Peyer's patch (tissue), 4 donors: Measurements from ENCODE around the gene RIPPLY3. TPM values are rescaled to one million over a fixed set of nuclear protein-coding genes. Genes with fewer than 3 reads are reported as not detected.

Source experiments
- DNase-seq, 3 donors: peaks; one replicate each; pipeline ENCODE4 v3.0.0-alpha.2; 2017 to 2019
- H3K27ac ChIP-seq, 4 donors: fragments of 200-600 bp; sonication (generic); one replicate each; pipeline ENCODE4 v1.5.1; 2016 to 2019
- H3K27me3 ChIP-seq, 2 donors: fragments of 200-600 bp; sonication (generic); one replicate each; pipeline ENCODE4 v1.5.1; 2019
- H3K36me3 ChIP-seq, 3 donors: fragments of 200-600 bp; sonication (generic); one replicate each; pipeline ENCODE4 v1.5.1; 2016 to 2019
- H3K4me1 ChIP-seq, 4 donors: fragments of 200-600 bp; sonication (generic); one replicate each; pipeline ENCODE4 v1.5.1; 2016 to 2019
- H3K4me3 ChIP-seq, 4 donors: fragments of 200-600 bp; sonication (generic); 1 replicate in 3 of 4; 2 replicates in 1 of 4; pipeline ENCODE4 v1.5.1; 2016 to 2019; ENCODE audit warnings: mild to moderate bottlenecking in 1 of 4
- H3K9me3 ChIP-seq, 4 donors: fragments of 200-600 bp; sonication (generic); one replicate each; pipeline ENCODE4 v1.5.1; 2016 to 2019; ENCODE audit warnings: mild to moderate bottlenecking in 1 of 4
- POLR2A ChIP-seq, 2 donors: fragments of 450-650 bp; IDR thresholded peaks; one replicate each; pipeline ENCODE4 v1.5.1; 2017; ENCODE audit warnings: antibody characterized with exemption in 2 of 2, mild to moderate bottlenecking in 2 of 2, moderate library complexity in 2 of 2
- small RNA-seq, 2 donors: library from RNA; depleted of rRNA; stranded (forward); fragments of <200 nt; gene quantifications; one replicate each; pipeline ENCODE3, GENCODE V24; 2016
- total RNA-seq, 4 donors: library from RNA; depleted of rRNA; stranded (reverse); fragments of >200 nt; gene quantifications; one replicate each; pipeline ENCODE4 v1.1.0, GENCODE V29; 2016
- TF ChIP-seq, protein P1 (sequence below), 6 experiments: fragments of 450-650 bp in 4 of 6; fragments of 200-600 bp in 2 of 6; sonication (generic) in 1 of 6; IDR thresholded peaks; one replicate each; pipeline ENCODE4 v1.5.1; 2017 to 2019; ENCODE audit warnings: antibody characterized with exemption in 6 of 6, mild to moderate bottlenecking in 3 of 6, moderate library complexity in 1 of 6

Gene RIPPLY3
- total RNA-seq, 4 donors from 2014 or later: 0.54 to 3.3 TPM; not detected in 2

DNA sequence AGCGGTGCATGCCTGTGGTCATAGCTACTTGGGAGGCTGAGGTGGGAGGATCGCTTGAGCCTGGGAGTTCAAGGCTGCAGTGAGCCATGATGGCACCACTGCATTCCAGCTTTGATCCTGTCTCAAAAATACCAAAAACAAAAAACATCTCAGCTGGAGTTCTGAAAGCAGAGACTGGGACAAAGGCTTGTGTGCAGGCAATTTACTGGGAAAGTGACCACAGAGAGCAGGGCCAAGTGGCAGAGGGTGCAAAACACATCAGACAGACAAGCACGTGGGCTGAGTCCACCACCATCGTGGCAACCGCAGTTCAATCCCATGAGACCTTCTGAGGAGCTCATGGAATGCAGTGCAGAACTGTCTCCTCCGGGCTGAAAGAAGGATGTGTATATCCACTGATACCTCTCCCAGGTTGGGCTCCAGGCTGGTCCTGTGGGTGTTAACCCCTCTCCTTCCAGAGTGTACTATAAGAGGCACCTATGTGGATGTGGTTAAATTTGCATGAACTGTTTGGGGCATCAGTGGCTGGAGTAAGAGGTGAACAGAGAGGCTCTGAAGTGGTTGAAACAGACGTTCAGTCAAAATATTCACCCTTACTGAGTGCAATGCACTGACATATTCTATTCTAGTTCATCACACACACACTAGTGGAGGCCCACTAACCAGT is 55.6 kb downstream of the RIPPLY3 start:
- DNase-seq: no peak
- no peak overlapping the region for H3K4me3 ChIP-seq
- no peaks in the 10 kb centered on the region for H3K36me3 ChIP-seq
- no peaks in the 10 kb centered on the region for H3K9me3 ChIP-seq
- H3K27me3 ChIP-seq: no peaks in the 10 kb centered on the region
- TF ChIP-seq, protein P1, sequence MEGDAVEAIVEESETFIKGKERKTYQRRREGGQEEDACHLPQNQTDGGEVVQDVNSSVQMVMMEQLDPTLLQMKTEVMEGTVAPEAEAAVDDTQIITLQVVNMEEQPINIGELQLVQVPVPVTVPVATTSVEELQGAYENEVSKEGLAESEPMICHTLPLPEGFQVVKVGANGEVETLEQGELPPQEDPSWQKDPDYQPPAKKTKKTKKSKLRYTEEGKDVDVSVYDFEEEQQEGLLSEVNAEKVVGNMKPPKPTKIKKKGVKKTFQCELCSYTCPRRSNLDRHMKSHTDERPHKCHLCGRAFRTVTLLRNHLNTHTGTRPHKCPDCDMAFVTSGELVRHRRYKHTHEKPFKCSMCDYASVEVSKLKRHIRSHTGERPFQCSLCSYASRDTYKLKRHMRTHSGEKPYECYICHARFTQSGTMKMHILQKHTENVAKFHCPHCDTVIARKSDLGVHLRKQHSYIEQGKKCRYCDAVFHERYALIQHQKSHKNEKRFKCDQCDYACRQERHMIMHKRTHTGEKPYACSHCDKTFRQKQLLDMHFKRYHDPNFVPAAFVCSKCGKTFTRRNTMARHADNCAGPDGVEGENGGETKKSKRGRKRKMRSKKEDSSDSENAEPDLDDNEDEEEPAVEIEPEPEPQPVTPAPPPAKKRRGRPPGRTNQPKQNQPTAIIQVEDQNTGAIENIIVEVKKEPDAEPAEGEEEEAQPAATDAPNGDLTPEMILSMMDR (IDR thresholded peaks at IDR 0.05): no peak
- no peak for TF ChIP-seq POLR2A (IDR thresholded peaks at IDR 0.05)
- H3K4me1 ChIP-seq: no peaks in the 10 kb centered on the region
- no peak overlapping the region for H3K27ac ChIP-seq

DNA sequence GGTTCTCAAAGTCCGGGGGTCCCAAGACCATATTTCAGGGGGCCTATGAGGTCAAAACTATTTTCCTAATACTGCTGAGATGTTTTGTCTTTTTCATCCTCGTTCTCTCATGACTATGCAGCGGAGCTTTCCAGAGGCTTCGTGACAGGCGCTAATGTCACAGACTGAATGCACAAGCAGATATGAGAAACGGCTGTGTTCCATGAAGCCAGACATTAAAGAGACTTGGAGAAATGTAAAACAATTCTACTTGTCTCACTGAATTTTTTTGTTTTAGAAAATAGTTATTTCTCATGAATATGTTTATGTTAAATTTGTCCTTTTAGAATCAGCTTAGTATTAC is 56.1 kb downstream of the RIPPLY3 start:
- Histone ChIP-seq H3K27ac (no peak overlapping the region), H3K4me1 (no peaks in the 10 kb centered on the region), H3K36me3 (no peaks in the 10 kb centered on the region), H3K9me3 (no peaks in the 10 kb centered on the region), H3K27me3 (no peaks in the 10 kb centered on the region), H3K4me3 (no peak overlapping the region)
- no peak for DNase-seq
- TF ChIP-seq POLR2A (IDR thresholded peaks at IDR 0.05): no peak
- TF ChIP-seq, protein P1 (IDR thresholded peaks at IDR 0.05): no peak

DNA sequence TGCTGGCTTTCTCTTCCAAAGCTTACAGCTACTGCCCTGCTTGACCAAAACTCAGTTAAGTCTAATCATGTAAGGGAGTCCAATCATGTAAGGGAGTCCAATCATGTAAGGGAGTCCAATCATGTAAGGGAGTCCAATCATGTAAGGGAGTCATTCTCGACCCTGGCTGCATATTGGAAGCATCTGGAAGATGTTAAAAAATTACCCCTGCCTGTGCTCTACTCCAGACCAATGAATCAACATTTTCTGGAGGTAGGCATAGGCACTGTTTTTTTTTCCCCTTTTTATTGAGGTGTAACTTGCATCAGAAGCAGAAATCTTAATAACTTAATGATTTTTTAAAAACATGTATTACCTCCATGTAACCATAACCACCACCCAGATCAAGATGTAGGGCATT is 56.9 kb downstream of the RIPPLY3 start:
- Histone ChIP-seq H3K27ac (no peak overlapping the region), H3K4me1 (no peaks in the 10 kb centered on the region), H3K27me3 (no peaks in the 10 kb centered on the region), H3K4me3 (no peak overlapping the region), H3K36me3 (peaks cover 0 to 2% (median 0%) of the 10 kb centered on the region in 3 donors), H3K9me3 (no peaks in the 10 kb centered on the region)
- TF ChIP-seq, protein P1 (IDR thresholded peaks at IDR 0.05): no peak
- TF ChIP-seq POLR2A (IDR thresholded peaks at IDR 0.05): no peak
- no peak for DNase-seq

DNA sequence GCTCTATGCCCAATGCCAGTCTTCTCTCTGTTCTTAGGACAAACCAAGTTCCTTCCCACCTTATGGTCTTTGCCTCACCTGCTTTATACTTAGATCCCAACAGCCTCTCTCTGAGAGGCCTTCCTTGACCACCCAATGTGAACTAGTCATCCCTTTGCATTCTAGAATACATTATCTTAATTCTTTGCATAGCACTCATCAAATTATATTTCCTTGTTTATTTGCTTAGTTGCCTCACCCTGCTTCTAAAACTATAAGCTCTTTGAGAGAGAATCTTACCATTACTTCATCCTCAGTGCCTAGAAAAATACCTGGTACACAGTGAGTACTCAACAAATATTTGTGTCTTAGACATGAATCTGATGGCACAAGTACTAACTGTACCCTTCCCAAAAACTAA is 58.3 kb downstream of the RIPPLY3 start:
- Histone ChIP-seq H3K36me3 (peaks cover 0 to 8% (median 0%) of the 10 kb centered on the region in 3 donors), H3K9me3 (no peaks in the 10 kb centered on the region), H3K4me3 (no peak overlapping the region)

DNA sequence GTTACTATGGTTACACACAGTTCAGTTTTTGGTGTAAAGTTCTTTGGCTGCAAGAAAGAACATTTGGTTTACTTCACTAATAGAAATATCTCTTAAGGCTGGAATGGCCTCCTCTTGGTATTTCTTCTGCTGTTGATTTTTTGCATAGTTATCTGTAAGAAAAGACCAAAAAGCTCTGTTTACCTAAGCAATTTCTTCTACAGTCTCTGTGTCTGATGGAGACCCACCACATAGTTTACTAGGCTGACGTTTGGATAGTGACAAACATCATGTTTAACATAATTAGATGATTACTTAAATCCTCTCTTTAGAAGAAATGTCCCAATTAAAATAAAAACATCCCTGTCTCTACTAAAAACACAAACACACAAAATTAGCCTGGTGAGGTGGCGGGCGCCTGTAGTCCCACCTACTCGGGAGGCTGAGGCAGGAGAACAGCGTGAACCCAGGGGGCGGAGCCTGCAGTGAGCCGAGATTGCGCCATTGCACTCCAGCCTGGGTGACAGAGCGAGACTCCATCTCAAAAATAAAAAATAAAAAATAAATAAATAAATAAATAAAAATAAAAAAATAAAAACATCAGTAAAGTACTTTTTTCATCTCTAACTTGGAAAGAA is 59.2 kb downstream of the RIPPLY3 start:
- no peaks in the 10 kb centered on the region for H3K4me1 ChIP-seq
- H3K27me3 ChIP-seq: no peaks in the 10 kb centered on the region
- H3K4me3 ChIP-seq: no peak overlapping the region
- H3K9me3 ChIP-seq: no peaks in the 10 kb centered on the region
- TF ChIP-seq, protein P1 (IDR thresholded peaks at IDR 0.05): no peak
- TF ChIP-seq POLR2A (IDR thresholded peaks at IDR 0.05): no peak
- H3K36me3 ChIP-seq: peaks cover 0 to 8% (median 0%) of the 10 kb centered on the region in 3 donors
- no peak overlapping the region for H3K27ac ChIP-seq
- no peak for DNase-seq

More for the DNA sequence above, 58.3 kb downstream of the RIPPLY3 start:
- H3K27ac ChIP-seq: no peak overlapping the region
- no peaks in the 10 kb centered on the region for H3K27me3 ChIP-seq
- DNase-seq: no peak
- H3K4me1 ChIP-seq: no peaks in the 10 kb centered on the region
- TF ChIP-seq POLR2A (IDR thresholded peaks at IDR 0.05): no peak
- TF ChIP-seq, protein P1 (IDR thresholded peaks at IDR 0.05): no peak

Small RNA genes within 50 kb of the gene (small RNA-seq; reads per million reads assigned to genes)
- gene RF00019 (0 reads per million in 2 donors), gene RNU6-696P (0 reads per million in 2 donors)

Other genes with a start within 250 kb of the RIPPLY3 start
- gene HLCS, start 40.0 kb upstream of the RIPPLY3 start, total RNA-seq: 10 to 100 TPM; 14.9 to 27.9 (median 24.3) TPM
- gene PIGP, start 66.4 kb downstream of the RIPPLY3 start, total RNA-seq: 10 to 100 TPM; 11.4 to 26.4 (median 12.7) TPM
- gene TTC3, start 66.6 kb downstream of the RIPPLY3 start, total RNA-seq: 100 to 1,000 TPM in 3 of 4 donors, 10 to 100 TPM in 1; 97.5 to 226 (median 144) TPM